SK-N-SH treated with all-trans-retinoic acid at 6 μM for 48 hours (cell line): ENCODE measurements around the gene HIRA.

Experiments
- ATAC-seq: fragments of 200-7000 bp; cut with Tn5 transposase; 3 replicates; pipeline ENCODE4 v1.9.1; 2020; ENCODE audit warnings: mild to moderate bottlenecking, moderate library complexity
- CSDC2 ChIP-seq: fragments of 250-450 bp; sonication (Bioruptor Pico); IDR thresholded peaks from 2 replicates; pipeline ENCODE4 v1.5.0; 2020; ENCODE audit warnings: mild to moderate bottlenecking, moderate library complexity
- ESRRG ChIP-seq: fragments of 250-450 bp; sonication (Bioruptor Pico); IDR thresholded peaks from 2 replicates; pipeline ENCODE4 v1.6.1; 2021; ENCODE audit warnings: mild to moderate bottlenecking
- GLIS3 ChIP-seq: fragments of 250-450 bp; sonication (Bioruptor Pico); IDR thresholded peaks from 2 replicates; pipeline ENCODE4 v1.5.0; 2020; ENCODE audit warnings: mild to moderate bottlenecking, moderate library complexity
- ISL1 ChIP-seq: fragments of 250-450 bp; sonication (Bioruptor Pico); IDR thresholded peaks from 2 replicates; pipeline ENCODE4 v2.1.2; 2022; ENCODE audit warnings: mild to moderate bottlenecking, moderate library complexity
- PATZ1 ChIP-seq: fragments of 250-450 bp; sonication (Bioruptor Pico); IDR thresholded peaks from 2 replicates; pipeline ENCODE4 v1.8.0; 2020; ENCODE audit warnings: mild to moderate bottlenecking, moderate library complexity, borderline replicate concordance
- PPARA ChIP-seq: fragments of 250-450 bp; sonication (Bioruptor Pico); IDR thresholded peaks from 2 replicates; pipeline ENCODE4 v1.5.0; 2020; ENCODE audit warnings: mild to moderate bottlenecking, borderline replicate concordance
- RARB ChIP-seq: fragments of 250-450 bp; sonication (Bioruptor Pico); IDR thresholded peaks from 2 replicates; pipeline ENCODE4 v1.8.0; 2021; ENCODE audit warnings: mild to moderate bottlenecking, moderate library complexity
- TCF4 ChIP-seq: fragments of 250-450 bp; sonication (Bioruptor Pico); IDR thresholded peaks from 2 replicates; pipeline ENCODE4 v1.8.0; 2021; ENCODE audit warnings: mild to moderate bottlenecking, moderate library complexity, borderline replicate concordance
- TSHZ2 ChIP-seq: fragments of 250-450 bp; sonication (Bioruptor Pico); IDR thresholded peaks from 2 replicates; pipeline ENCODE4 v1.5.0; 2020; ENCODE audit warnings: mild to moderate bottlenecking, moderate library complexity
- ZFP3 ChIP-seq: fragments of 250-450 bp; sonication (Bioruptor Pico); IDR thresholded peaks from 2 replicates; pipeline ENCODE4 v1.5.0; 2020; ENCODE audit warnings: mild to moderate bottlenecking, moderate library complexity
- ZFP30 ChIP-seq: fragments of 450-650 bp; formaldehyde crosslinking; IDR thresholded peaks from 2 replicates; pipeline ENCODE4 v1.5.0; 2022; ENCODE audit warnings: mild to moderate bottlenecking, moderate library complexity
- ZNF565 ChIP-seq: fragments of 450-650 bp; formaldehyde crosslinking; conservative IDR thresholded peaks from 2 replicates; pipeline ENCODE4 v1.5.0; 2020; ENCODE audit warnings: low read depth, mild to moderate bottlenecking, moderate library complexity
- ZNF70 ChIP-seq: fragments of 450-650 bp; formaldehyde crosslinking; IDR thresholded peaks from 2 replicates; pipeline ENCODE4 v1.5.0; 2020; ENCODE audit warnings: mild to moderate bottlenecking, moderate library complexity
- ZNF8 ChIP-seq: fragments of 450-650 bp; formaldehyde crosslinking; IDR thresholded peaks from 2 replicates; pipeline ENCODE4 v1.5.0; 2020; ENCODE audit warnings: mild to moderate bottlenecking, moderate library complexity
- TF ChIP-seq, protein P1 (sequence below): fragments of 250-450 bp; sonication (Bioruptor Pico); IDR thresholded peaks from 2 replicates; pipeline ENCODE4 v1.8.0; 2021; ENCODE audit warnings: low read depth, mild to moderate bottlenecking, moderate library complexity, borderline replicate concordance
- TF ChIP-seq, protein P2 (sequence below): fragments of 250-450 bp; sonication (Bioruptor Pico); IDR thresholded peaks from 2 replicates; pipeline ENCODE4 v1.5.1; 2020; ENCODE audit warnings: low read depth, mild to moderate bottlenecking, moderate library complexity

HIRA gene

DNA sequence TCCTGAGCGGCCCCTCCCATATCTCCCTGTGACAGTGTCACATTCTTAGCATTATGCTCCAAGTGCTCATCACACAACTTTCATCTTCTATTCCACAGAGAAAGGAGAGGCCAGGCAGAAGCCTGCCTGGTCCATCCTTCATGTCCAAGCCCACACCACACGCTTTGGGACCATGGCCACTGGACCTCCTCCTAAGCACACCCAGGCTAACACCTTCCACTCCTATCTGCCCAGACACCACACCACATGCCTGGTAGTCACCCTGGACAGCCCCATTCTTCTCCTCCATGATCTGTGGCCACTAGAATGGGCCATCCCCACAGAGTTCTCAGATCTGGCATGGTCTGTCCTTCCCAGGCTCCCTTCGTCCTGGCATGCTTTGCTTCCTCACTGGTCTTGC, 55.3 kb downstream of the HIRA start:
- no peak for TF ChIP-seq TCF4 (CRISPR knock-in tag)
- TF ChIP-seq ESRRG, result no peak
- no peak for TF ChIP-seq ISL1 (CRISPR knock-in tag)
- no peak for ATAC-seq

GRCh38 chr22:19375435-19375834, 56.1 kb downstream of the HIRA start:
- ATAC-seq, result no peak
- TF ChIP-seq, protein P1, sequence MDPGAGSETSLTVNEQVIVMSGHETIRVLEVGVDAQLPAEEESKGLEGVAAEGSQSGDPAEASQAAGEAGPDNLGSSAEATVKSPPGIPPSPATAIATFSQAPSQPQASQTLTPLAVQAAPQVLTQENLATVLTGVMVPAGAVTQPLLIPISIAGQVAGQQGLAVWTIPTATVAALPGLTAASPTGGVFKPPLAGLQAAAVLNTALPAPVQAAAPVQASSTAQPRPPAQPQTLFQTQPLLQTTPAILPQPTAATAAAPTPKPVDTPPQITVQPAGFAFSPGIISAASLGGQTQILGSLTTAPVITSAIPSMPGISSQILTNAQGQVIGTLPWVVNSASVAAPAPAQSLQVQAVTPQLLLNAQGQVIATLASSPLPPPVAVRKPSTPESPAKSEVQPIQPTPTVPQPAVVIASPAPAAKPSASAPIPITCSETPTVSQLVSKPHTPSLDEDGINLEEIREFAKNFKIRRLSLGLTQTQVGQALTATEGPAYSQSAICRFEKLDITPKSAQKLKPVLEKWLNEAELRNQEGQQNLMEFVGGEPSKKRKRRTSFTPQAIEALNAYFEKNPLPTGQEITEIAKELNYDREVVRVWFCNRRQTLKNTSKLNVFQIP (CRISPR knock-in tag), result no peak
- TF ChIP-seq RARB (CRISPR knock-in tag) (no peak), ZFP3 (CRISPR knock-in tag) (no peak), PATZ1 (CRISPR knock-in tag) (no peak), TSHZ2 (CRISPR knock-in tag) (no peak), ZNF70 (CRISPR knock-in tag) (no peak), CSDC2 (no peak), ZNF565 (CRISPR knock-in tag) (no peak), PPARA (CRISPR knock-in tag) (no peak)

DNA sequence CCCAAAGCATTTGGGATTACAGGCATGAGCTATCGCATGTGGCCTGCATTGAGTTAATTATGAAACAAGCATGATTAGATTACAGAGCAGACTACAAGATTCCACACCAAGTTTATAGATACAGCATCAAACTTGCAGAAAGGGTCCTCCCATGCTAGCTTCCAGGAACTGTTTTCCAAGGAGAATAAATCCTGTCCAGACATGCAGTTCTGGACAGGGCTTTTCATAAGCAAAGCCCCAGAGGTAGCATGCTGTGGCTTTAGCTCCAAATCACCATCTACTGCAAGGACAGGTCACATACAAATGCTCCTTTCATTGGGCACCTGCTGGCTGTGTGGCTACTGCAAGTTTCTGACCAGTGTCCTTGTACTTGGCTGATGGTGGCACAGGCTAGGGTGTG, 57.1 kb downstream of the HIRA start:
- TF ChIP-seq TCF4 (CRISPR knock-in tag), result no peak
- TF ChIP-seq ZFP30, result no peak
- no peak for TF ChIP-seq ESRRG
- TF ChIP-seq, protein P1 (CRISPR knock-in tag), result no peak
- no peak for TF ChIP-seq ZNF8 (CRISPR knock-in tag)
- no peak for TF ChIP-seq ZFP3 (CRISPR knock-in tag)
- no peak for TF ChIP-seq CSDC2
- no peak for TF ChIP-seq RARB (CRISPR knock-in tag)
- no peak for TF ChIP-seq GLIS3 (CRISPR knock-in tag)
- no peak for ATAC-seq

GRCh38 chr22:19373450-19373849, 58.1 kb downstream of the HIRA start:
- no peak for TF ChIP-seq CSDC2
- TF ChIP-seq, protein P1 (CRISPR knock-in tag), result no peak
- TF ChIP-seq ZFP30, result no peak
- no peak for TF ChIP-seq ZNF70 (CRISPR knock-in tag)
- TF ChIP-seq ISL1 (CRISPR knock-in tag), result no peak
- TF ChIP-seq ESRRG, result no peak
- TF ChIP-seq ZFP3 (CRISPR knock-in tag), result no peak
- TF ChIP-seq, protein P2, sequence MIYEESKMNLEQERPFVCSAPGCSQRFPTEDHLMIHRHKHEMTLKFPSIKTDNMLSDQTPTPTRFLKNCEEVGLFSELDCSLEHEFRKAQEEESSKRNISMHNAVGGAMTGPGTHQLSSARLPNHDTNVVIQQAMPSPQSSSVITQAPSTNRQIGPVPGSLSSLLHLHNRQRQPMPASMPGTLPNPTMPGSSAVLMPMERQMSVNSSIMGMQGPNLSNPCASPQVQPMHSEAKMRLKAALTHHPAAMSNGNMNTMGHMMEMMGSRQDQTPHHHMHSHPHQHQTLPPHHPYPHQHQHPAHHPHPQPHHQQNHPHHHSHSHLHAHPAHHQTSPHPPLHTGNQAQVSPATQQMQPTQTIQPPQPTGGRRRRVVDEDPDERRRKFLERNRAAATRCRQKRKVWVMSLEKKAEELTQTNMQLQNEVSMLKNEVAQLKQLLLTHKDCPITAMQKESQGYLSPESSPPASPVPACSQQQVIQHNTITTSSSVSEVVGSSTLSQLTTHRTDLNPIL (CRISPR knock-in tag), result no peak
- TF ChIP-seq, all 23 proteins: peak for 0
- ATAC-seq, result no peak
